Left kidney (tissue), 2 donors: ENCODE measurements around the gene ATXN3. TPM values are rescaled to one million over a fixed set of nuclear protein-coding genes. Genes with fewer than 3 reads are reported as not detected.

Source experiments
- DNase-seq: peaks from one replicate; pipeline ENCODE4 v3.0.0-alpha.2; 2013
- polyA plus RNA-seq: library from polyadenylated mRNA; unstranded; fragments of 120-200 nt; gene quantifications from one replicate; pipeline ENCODE4 v1.2.1, GENCODE V29; 2013; ENCODE audit not compliant: insufficient read length

The ATXN3 gene
- polyA plus RNA-seq, 1 donor, result 41.6 TPM

DNA sequence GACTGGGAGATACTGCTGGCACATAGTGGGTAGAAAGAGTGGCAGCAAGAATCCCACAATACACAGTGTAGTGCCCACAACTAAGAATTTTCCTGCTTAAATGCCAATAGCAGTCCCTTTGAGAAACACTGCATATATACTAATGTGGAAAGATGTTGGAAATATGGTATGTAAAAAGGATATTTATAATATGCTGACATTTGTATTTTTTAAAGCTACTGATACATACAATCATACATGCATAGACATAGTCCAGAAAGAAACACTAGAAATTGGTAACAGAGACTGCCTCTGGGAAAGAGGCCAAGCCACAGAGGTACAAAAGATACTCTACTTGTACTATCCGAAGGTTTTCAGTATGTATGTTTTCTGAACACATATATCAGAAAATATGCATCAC is 96.8 kb downstream of the ATXN3 start:
- DNase-seq, result no peak

Other genes with a start within 250 kb of the ATXN3 start
- gene TC2N, start 239.0 kb downstream of the ATXN3 start, polyA plus RNA-seq, result 10.0 TPM
- 138 TPM for gene FBLN5, start 158.9 kb downstream of the ATXN3 start, polyA plus RNA-seq
- gene TRIP11, start 66.5 kb downstream of the ATXN3 start, polyA plus RNA-seq, result 45.8 TPM
- 170 TPM for gene NDUFB1, start 15.1 kb upstream of the ATXN3 start, polyA plus RNA-seq
- 71.8 TPM for gene CPSF2, start 15.4 kb upstream of the ATXN3 start, polyA plus RNA-seq
- gene SLC24A4, start 216.6 kb upstream of the ATXN3 start, polyA plus RNA-seq, result 0.25 TPM